Prostate gland (tissue), 2 donors: ENCODE results near the gene CTDP1.

ENCODE experiments used
- POLR2A ChIP-seq: fragments of 450-650 bp; IDR thresholded peaks from one replicate; pipeline ENCODE4 v1.6.1; 2016; ENCODE audit warnings: antibody characterized with exemption, mild to moderate bottlenecking
- TF ChIP-seq, protein P1 (sequence below), 4 experiments: fragments of 200-600 bp in 2 of 4; fragments of 450-650 bp in 2 of 4; sonication (generic) in 2 of 4; IDR thresholded peaks; 1 replicate in 3 of 4; 2 replicates in 1 of 4; pipeline ENCODE4 v1.5.1; 2016 to 2019; ENCODE audit warnings: antibody characterized with exemption in 4 of 4, mild to moderate bottlenecking in 2 of 4, moderate library complexity in 2 of 4

DNA sequence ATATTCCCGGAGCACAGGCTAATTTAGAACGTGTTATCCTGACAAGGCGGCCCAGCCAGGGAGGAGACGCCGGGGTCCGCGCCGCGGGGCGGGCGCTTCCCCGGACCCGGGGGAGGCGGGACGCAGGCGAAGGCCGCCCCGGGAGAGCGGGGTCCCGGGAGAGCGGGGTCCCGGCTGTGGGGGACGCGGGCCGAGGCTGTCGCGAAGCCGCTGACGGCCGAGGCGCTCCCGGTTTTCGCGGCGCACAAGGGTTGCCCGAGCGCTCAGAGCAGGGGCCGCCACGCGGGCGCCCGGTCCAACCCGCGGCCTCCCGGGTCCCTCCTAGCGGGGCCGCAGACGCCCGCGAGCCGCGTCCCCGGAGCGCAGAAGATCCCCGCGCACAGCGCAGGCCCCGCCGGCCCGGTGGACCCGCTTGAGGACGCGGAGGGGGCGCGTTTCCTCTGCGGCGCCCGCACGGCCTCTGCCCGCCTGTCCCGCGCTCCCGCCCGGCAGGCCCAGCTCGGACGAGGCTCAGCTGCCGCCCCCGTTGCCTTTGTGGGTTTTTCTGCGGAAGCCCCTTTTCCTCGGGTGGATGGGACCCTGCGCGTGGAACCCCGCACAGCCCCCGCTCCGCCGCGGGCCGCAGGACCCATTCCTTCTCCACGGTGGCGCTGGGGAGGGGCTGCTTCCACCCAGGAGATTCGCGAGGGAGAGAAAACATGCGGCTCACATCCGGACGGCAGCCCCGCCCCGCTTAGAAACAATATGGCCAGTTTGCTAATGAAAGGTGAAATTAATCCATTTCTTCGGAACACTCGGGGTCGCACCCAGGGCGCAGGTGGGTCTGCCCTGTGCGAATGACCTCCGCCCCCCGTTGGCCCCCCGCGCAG lies 108.5 kb downstream of the CTDP1 start:
- TF ChIP-seq, protein P1, sequence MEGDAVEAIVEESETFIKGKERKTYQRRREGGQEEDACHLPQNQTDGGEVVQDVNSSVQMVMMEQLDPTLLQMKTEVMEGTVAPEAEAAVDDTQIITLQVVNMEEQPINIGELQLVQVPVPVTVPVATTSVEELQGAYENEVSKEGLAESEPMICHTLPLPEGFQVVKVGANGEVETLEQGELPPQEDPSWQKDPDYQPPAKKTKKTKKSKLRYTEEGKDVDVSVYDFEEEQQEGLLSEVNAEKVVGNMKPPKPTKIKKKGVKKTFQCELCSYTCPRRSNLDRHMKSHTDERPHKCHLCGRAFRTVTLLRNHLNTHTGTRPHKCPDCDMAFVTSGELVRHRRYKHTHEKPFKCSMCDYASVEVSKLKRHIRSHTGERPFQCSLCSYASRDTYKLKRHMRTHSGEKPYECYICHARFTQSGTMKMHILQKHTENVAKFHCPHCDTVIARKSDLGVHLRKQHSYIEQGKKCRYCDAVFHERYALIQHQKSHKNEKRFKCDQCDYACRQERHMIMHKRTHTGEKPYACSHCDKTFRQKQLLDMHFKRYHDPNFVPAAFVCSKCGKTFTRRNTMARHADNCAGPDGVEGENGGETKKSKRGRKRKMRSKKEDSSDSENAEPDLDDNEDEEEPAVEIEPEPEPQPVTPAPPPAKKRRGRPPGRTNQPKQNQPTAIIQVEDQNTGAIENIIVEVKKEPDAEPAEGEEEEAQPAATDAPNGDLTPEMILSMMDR (IDR thresholded peaks at IDR 0.05) = no peak
- TF ChIP-seq POLR2A = no peak
